Spinal cord (tissue), 10 donors: Measurements from ENCODE around the gene ZGLP1. TPM values are rescaled to one million over a fixed set of nuclear protein-coding genes. Genes with fewer than 3 reads are reported as not detected.

Experiments
- DNase-seq, 6 donors: peaks; one replicate each; pipeline versions ENCODE4 v3.0.0 to v3.0.0-alpha.2; 2013 to 2015; ENCODE audit warnings: low spot score in 6 of 6, low read depth in 4 of 6
- H3K27ac ChIP-seq: one replicate; pipeline ENCODE4 v1.5.1; 2013; ENCODE audit warnings: low read depth, low read length, control low read depth
- H3K27me3 ChIP-seq: one replicate; pipeline ENCODE4 v1.6.1; 2013; ENCODE audit warnings: low read length; ENCODE audit not compliant: control insufficient read depth, insufficient read depth
- H3K36me3 ChIP-seq: one replicate; pipeline ENCODE4 v1.6.1; 2013; ENCODE audit warnings: low read length; ENCODE audit not compliant: control insufficient read depth, insufficient read depth
- H3K4me1 ChIP-seq: one replicate; pipeline ENCODE4 v1.6.1; 2013; ENCODE audit warnings: low read length; ENCODE audit not compliant: control insufficient read depth, insufficient read depth
- H3K4me3 ChIP-seq: one replicate; pipeline ENCODE4 v1.5.1; 2013; ENCODE audit warnings: low read depth, low read length, control low read depth
- H3K9me3 ChIP-seq: one replicate; pipeline ENCODE4 v1.6.1; 2013; ENCODE audit warnings: low read length; ENCODE audit not compliant: control insufficient read depth, insufficient read depth
- WGBS: methylation state at CpG from one replicate; pipeline ENCODE4 v1.1.5; 2013; ENCODE audit warnings: missing lambda C conversion rate; ENCODE audit not compliant: insufficient coverage; 5-methylcytosine and 5-hydroxymethylcytosine counted together
- polyA plus RNA-seq, 2 donors: library from polyadenylated mRNA; unstranded; fragments of 120-200 nt; gene quantifications; one replicate each; pipeline ENCODE4 v1.2.1, GENCODE V29; 2013; ENCODE audit not compliant: insufficient read length in 2 of 2
- total RNA-seq, 2 donors: library from RNA; depleted of rRNA in 1 of 2; stranded (reverse); fragments of 120-200 nt in 1 of 2; fragments of >200 nt in 1 of 2; gene quantifications; one replicate each; pipeline versions ENCODE4 v1.2.3 to v1.2.4, GENCODE V29; 2013 to 2014
- donor health status: healthy.

Gene ZGLP1
- total and polyA plus RNA-seq, 4 donors, result 1.6 to 15.7 (median 10.3) TPM

GRCh38 chr19:10294368-10294697 is 15.3 kb downstream of the ZGLP1 start:
- no peaks in the 10 kb centered on the region for H3K9me3 ChIP-seq
- H3K27ac ChIP-seq, result no peak overlapping the region
- peaks cover 58% of the 10 kb centered on the region for H3K4me1 ChIP-seq
- H3K36me3 ChIP-seq, result peaks cover 9% of the 10 kb centered on the region
- WGBS, result 11% methylated on average over 25 of the region's 25 CpGs
- no peak for DNase-seq
- H3K27me3 ChIP-seq, result peaks cover 85% of the 10 kb centered on the region
- H3K4me3 ChIP-seq, result no peak overlapping the region

- Histone ChIP-seq H3K27ac (no peak overlapping the region), H3K9me3 (no peaks in the 10 kb centered on the region), H3K4me3 (no peak overlapping the region), H3K27me3 (peaks cover 89% of the 10 kb centered on the region), H3K36me3 (peaks cover 9% of the 10 kb centered on the region), H3K4me1 (peaks cover 63% of the 10 kb centered on the region)
- 20% methylated on average over 49 of the region's 49 CpGs for WGBS
- no peak for DNase-seq
These were observed 15.8 kb downstream of the ZGLP1 start for GRCh38 chr19:10293637-10294367.

- peaks cover 95% of the 10 kb centered on the region for H3K27me3 ChIP-seq
- 16% methylated on average over 56 of the region's 56 CpGs for WGBS
- H3K36me3 ChIP-seq, result peaks cover 9% of the 10 kb centered on the region
- H3K4me3 ChIP-seq, result no peak overlapping the region
- no peaks in the 10 kb centered on the region for H3K9me3 ChIP-seq
- H3K4me1 ChIP-seq, result peaks cover 67% of the 10 kb centered on the region
- H3K27ac ChIP-seq, result no peak overlapping the region
- no peak for DNase-seq
These were observed 16.6 kb downstream of the ZGLP1 start for GRCh38 chr19:10292789-10293636.

GRCh38 chr19:10292206-10292788 is 17.3 kb downstream of the ZGLP1 start:
- under 1% methylated on average over 39 of the region's 45 CpGs for WGBS
- Histone ChIP-seq H3K4me3 (peak overlapping the region; percentile 18), H3K4me1 (peaks cover 71% of the 10 kb centered on the region), H3K9me3 (no peaks in the 10 kb centered on the region), H3K27me3 (peaks cover 97% of the 10 kb centered on the region), H3K27ac (no peak overlapping the region), H3K36me3 (peaks cover 9% of the 10 kb centered on the region)
- peak in 1 of 6 donors; percentile 66 for DNase-seq

GRCh38 chr19:10291554-10292205 is 17.9 kb downstream of the ZGLP1 start:
- Histone ChIP-seq H3K27me3 (peaks cover 100% of the 10 kb centered on the region), H3K4me3 (peak overlapping the region; percentile 18), H3K36me3 (peaks cover 9% of the 10 kb centered on the region), H3K4me1 (peaks cover 77% of the 10 kb centered on the region), H3K27ac (no peak overlapping the region), H3K9me3 (no peaks in the 10 kb centered on the region)
- WGBS, result 3% methylated on average over 49 of the region's 49 CpGs
- DNase-seq, result no peak

GRCh38 chr19:10290876-10291553 is 18.6 kb downstream of the ZGLP1 start:
- DNase-seq, result peak in 1 of 6 donors; percentile 26

GRCh38 chr19:10290357-10290875 is 19.2 kb downstream of the ZGLP1 start:
- no peak for DNase-seq
- Histone ChIP-seq H3K4me1 (peaks cover 66% of the 10 kb centered on the region), H3K9me3 (no peaks in the 10 kb centered on the region), H3K36me3 (peaks cover 9% of the 10 kb centered on the region), H3K27me3 (peaks cover 92% of the 10 kb centered on the region), H3K4me3 (peak overlapping the region; percentile 9), H3K27ac (no peak overlapping the region)
- WGBS, result under 1% methylated on average over 30 of the region's 30 CpGs

More at GRCh38 chr19:10290876-10291553, 18.6 kb downstream of the ZGLP1 start:
- H3K27ac ChIP-seq, result no peak overlapping the region
- H3K9me3 ChIP-seq, result no peaks in the 10 kb centered on the region
- H3K36me3 ChIP-seq, result peaks cover 9% of the 10 kb centered on the region
- H3K4me1 ChIP-seq, result peaks cover 72% of the 10 kb centered on the region
- no peak overlapping the region for H3K4me3 ChIP-seq
- peaks cover 97% of the 10 kb centered on the region for H3K27me3 ChIP-seq
- WGBS, result under 1% methylated on average over 57 of the region's 57 CpGs

GRCh38 chr19:10289836-10290356 is 19.7 kb downstream of the ZGLP1 start, which contains the start of gene ICAM5:
Gene ICAM5 (plus strand): TSS chr19:10289952. CDS start chr19:10290044, 92 bp downstream.
- DNase-seq, result no peak
- Histone ChIP-seq H3K4me3 (peak within 1 kb of the TSS; percentile 9), H3K36me3 (peaks cover 9% of the 10 kb centered on the region), H3K27ac (no peak within 1 kb of the TSS), H3K9me3 (no peaks in the 10 kb centered on the region), H3K4me1 (peaks cover 62% of the 10 kb centered on the region), H3K27me3 (peaks cover 86% of the 10 kb centered on the region)
- under 1% methylated on average over 40 of the region's 45 CpGs for WGBS
